ENCODE measurements around the gene IZUMO4.

The IZUMO4 gene

DNA sequence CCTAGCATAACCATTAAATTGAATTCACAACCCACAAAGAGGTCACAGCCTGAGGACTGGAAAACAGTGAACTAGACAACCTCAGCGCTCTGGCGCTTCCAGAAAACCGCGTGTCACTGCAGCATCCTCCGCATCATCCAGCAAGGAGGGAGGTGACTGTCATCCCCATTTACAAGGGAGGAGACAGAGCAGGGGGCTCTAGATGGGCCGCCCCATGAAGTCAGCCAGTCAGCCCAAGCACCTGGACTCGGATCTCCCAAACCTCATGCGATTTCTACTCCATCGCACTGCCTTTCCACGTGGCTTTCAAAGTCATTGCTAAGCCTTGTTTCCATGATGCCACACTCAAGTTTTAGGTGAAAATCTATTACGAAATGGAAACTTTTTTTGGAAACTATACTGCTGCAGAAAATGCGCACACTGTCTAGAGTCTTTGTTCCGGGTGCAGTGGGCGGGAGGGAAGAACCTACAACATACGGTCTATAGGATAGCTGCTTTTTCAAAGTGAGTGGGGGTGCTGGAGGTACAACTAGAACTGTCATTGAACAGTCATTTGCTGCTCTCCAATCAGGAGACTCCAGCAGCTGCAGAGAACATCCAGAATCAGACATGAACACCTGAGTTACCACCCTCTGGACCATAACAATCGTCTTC, 51.9 kb downstream of the IZUMO4 start:
- no peak for DNase-seq (ENCODE audit: low read depth)
